Measurements from ENCODE around the gene PHPT1. TPM values are rescaled to one million over a fixed set of nuclear protein-coding genes. Genes with fewer than 3 reads are reported as not detected.

The PHPT1 gene
- total RNA-seq, 1 experiment from 2014 or later: 161 TPM

DNA sequence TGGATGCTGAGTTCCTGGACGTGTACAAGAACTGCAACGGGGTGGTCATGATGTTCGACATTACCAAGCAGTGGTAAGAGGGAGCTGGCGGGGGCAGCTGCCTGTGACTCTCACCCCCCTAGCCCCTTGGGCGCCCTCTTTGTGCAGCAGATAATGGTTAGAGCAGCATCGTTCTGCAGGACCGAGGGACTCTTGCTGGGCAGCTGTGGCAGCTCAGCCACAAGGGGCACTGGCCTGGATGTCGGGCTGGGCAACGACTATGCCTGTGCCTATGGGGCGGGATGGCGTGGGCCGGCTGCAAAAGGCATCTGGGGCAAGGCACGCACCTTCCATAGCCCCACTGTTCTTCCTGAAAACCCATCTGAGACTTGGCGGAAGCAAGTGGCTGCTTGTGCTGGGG, 19.8 kb upstream of the PHPT1 start:
- Histone ChIP-seq H3K27me3 (ENCODE audit: insufficient read depth, low read length) (no peaks in the 10 kb centered on the region), H3K27ac (ENCODE audit: insufficient read length, low read depth, low read length) (no peak overlapping the region), H3K4ac (ENCODE audit: low read depth, low read length) (no peak overlapping the region), H2BK15ac (ENCODE audit: low read depth, low read length) (no peak overlapping the region), H3K79me1 (ENCODE audit: insufficient read depth, low read depth, low read length, poor library complexity, severe bottlenecking) (no peaks in the 10 kb centered on the region), H3K79me2 (ENCODE audit: insufficient read depth, low read length) (no peaks in the 10 kb centered on the region), H4K91ac (ENCODE audit: insufficient read length, low read depth, low read length) (no peak overlapping the region), H3K18ac (ENCODE audit: insufficient read length, low read depth, low read length) (no peak overlapping the region), H3K4me1 (ENCODE audit: insufficient read depth, low read length) (no peaks in the 10 kb centered on the region), H2AK5ac (ENCODE audit: insufficient read length, low read length) (no peak overlapping the region), H3K23ac (ENCODE audit: insufficient read length, low read depth, low read length) (no peak overlapping the region), H3K14ac (ENCODE audit: insufficient read depth, low read length) (no peak overlapping the region; the same call in 1 of the 2 replicates), H4K20me1 (ENCODE audit: control insufficient read depth, insufficient read depth, insufficient read length) (no peaks in the 10 kb centered on the region), H3T11ph (ENCODE audit: low read length) (no peak overlapping the region), H3K4me2 (ENCODE audit: insufficient read depth, insufficient read length, low read length) (no peak overlapping the region), H2BK20ac (ENCODE audit: low read depth, low read length, poor library complexity, severe bottlenecking) (no peak overlapping the region), H3K23me2 (ENCODE audit: insufficient read length, low read depth, low read length, poor library complexity, severe bottlenecking) (no peaks in the 10 kb centered on the region), H3K9ac (ENCODE audit: extremely low read depth, insufficient read length, low read length) (no peak overlapping the region), H2AFZ (ENCODE audit: low read length) (no peak overlapping the region), H4K8ac (replicated peaks; ENCODE audit: insufficient read length, low read depth, low read length) (no peak overlapping the region), H3K9me3 (ENCODE audit: control insufficient read depth, low read depth, low read length) (no peaks in the 10 kb centered on the region), H2BK5ac (ENCODE audit: insufficient read length, low read length) (no peak overlapping the region), H4K5ac (ENCODE audit: insufficient read length, low read depth, low read length) (no peak overlapping the region), H2BK120ac (ENCODE audit: low read depth, low read length, poor library complexity, severe bottlenecking) (no peak overlapping the region), H3K56ac (ENCODE audit: insufficient read length, low read depth, low read length) (no peak overlapping the region), H2BK12ac (ENCODE audit: insufficient read length, low read depth, low read length) (no peak overlapping the region)
- no peaks in the 10 kb centered on the region for H3K9me3 Mint-ChIP-seq
- no CpG with 5 or more reads among the region's 14 CpGs for WGBS (ENCODE audit: extremely low coverage, insufficient read length, low lambda C conversion rate)
- H3K27ac Mint-ChIP-seq: no peak overlapping the region; a peak in 1 of 7 replicates
- no peak for DNase-seq
- H3K4me3 Mint-ChIP-seq: no peak overlapping the region
- TF ChIP-seq, protein P1, sequence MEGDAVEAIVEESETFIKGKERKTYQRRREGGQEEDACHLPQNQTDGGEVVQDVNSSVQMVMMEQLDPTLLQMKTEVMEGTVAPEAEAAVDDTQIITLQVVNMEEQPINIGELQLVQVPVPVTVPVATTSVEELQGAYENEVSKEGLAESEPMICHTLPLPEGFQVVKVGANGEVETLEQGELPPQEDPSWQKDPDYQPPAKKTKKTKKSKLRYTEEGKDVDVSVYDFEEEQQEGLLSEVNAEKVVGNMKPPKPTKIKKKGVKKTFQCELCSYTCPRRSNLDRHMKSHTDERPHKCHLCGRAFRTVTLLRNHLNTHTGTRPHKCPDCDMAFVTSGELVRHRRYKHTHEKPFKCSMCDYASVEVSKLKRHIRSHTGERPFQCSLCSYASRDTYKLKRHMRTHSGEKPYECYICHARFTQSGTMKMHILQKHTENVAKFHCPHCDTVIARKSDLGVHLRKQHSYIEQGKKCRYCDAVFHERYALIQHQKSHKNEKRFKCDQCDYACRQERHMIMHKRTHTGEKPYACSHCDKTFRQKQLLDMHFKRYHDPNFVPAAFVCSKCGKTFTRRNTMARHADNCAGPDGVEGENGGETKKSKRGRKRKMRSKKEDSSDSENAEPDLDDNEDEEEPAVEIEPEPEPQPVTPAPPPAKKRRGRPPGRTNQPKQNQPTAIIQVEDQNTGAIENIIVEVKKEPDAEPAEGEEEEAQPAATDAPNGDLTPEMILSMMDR (conservative IDR thresholded peaks at IDR 0.05): no peak
- peaks cover 1% of the 10 kb centered on the region; the same call in 1 of the 2 replicates for H3K27me3 Mint-ChIP-seq (ENCODE audit: low read depth)
- peaks cover 14 to 59% (median 54%) of the 10 kb centered on the region in 3 experiments for H3K36me3 Mint-ChIP-seq (ENCODE audit: insufficient read depth in 1 of 3, low read depth in 3 of 3)
- no peaks in the 10 kb centered on the region for H3K4me1 Mint-ChIP-seq
